Skeletal muscle tissue (tissue), 4 donors: ENCODE data around the gene SAA4. TPM values are rescaled to one million over a fixed set of nuclear protein-coding genes. Genes with fewer than 3 reads are reported as not detected.
"Not testable (repeated sequence)": the region's sequence is repeated elsewhere in the genome, so short reads cannot be mapped to it uniquely, and the experiment has no call there.

Source experiments
- H3K27ac ChIP-seq: one replicate; pipeline ENCODE4 v1.7.0; 2013; ENCODE audit warnings: mild to moderate bottlenecking, low read depth, low read length, inconsistent platforms
- H3K27me3 ChIP-seq, 3 donors: one replicate each; pipeline ENCODE4 v1.7.0; 2013; ENCODE audit warnings: low read length in 3 of 3; ENCODE audit not compliant: control insufficient read depth in 3 of 3, insufficient read depth in 3 of 3
- H3K36me3 ChIP-seq, 3 donors: one replicate each; pipeline ENCODE4 v1.7.0; 2013; ENCODE audit warnings: low read length in 3 of 3; ENCODE audit not compliant: control insufficient read depth in 3 of 3, insufficient read depth in 3 of 3
- H3K4me1 ChIP-seq, 3 donors: one replicate each; pipeline ENCODE4 v1.7.0; 2013; ENCODE audit warnings: low read length in 3 of 3, mild to moderate bottlenecking in 3 of 3; ENCODE audit not compliant: control insufficient read depth in 3 of 3, insufficient read depth in 3 of 3
- H3K4me3 ChIP-seq, 3 donors: one replicate each; pipeline ENCODE4 v1.7.0; 2013; ENCODE audit warnings: low read length in 3 of 3
- H3K9ac ChIP-seq, 3 donors: one replicate each; pipeline ENCODE4 v1.7.0; 2013; ENCODE audit warnings: low read length in 3 of 3, mild to moderate bottlenecking in 3 of 3, moderate library complexity in 2 of 3, low read depth in 1 of 3
- H3K9me3 ChIP-seq, 3 donors: one replicate each; pipeline ENCODE4 v1.7.0; 2013; ENCODE audit warnings: low read length in 3 of 3; ENCODE audit not compliant: control insufficient read depth in 3 of 3
- total RNA-seq: library from RNA; depleted of rRNA; stranded (reverse); fragments of >200 nt; gene quantifications from one replicate; pipeline ENCODE4 v1.2.3, GENCODE V29; 2014
- donor health status: Osteomylitis.

The SAA4 gene
- total RNA-seq, 1 donor from 2014 or later = not detected

DNA sequence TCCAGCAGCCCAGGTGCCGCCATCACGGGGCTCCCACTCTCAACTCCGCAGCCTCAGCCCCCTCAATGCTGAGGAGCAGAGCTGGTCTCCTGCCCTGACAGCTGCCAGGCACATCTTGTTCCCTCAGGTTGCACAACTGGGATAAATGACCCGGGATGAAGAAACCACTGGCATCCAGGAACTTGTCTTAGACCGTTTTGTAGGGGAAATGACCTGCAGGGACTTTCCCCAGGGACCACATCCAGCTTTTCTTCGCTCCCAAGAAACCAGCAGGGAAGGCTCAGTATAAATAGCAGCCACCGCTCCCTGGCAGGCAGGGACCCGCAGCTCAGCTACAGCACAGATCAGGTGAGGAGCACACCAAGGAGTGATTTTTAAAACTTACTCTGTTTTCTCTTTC lies 29.3 kb upstream of the SAA4 start, which contains the start of gene SAA1:
TSS of gene SAA1 (plus strand) at position 316 of the 400 bp plus-strand sequence. CDS start 624 bp downstream, outside the sequence.
- H3K4me1 ChIP-seq = no peaks in the 10 kb centered on the region
- no peak within 1 kb of the TSS for H3K27ac ChIP-seq
- no peaks in the 10 kb centered on the region for H3K36me3 ChIP-seq
- H3K9me3 ChIP-seq = no peaks in the 10 kb centered on the region
- no peak within 1 kb of the TSS for H3K4me3 ChIP-seq
- no peak within 1 kb of the TSS for H3K9ac ChIP-seq
- no peaks in the 10 kb centered on the region for H3K27me3 ChIP-seq

DNA sequence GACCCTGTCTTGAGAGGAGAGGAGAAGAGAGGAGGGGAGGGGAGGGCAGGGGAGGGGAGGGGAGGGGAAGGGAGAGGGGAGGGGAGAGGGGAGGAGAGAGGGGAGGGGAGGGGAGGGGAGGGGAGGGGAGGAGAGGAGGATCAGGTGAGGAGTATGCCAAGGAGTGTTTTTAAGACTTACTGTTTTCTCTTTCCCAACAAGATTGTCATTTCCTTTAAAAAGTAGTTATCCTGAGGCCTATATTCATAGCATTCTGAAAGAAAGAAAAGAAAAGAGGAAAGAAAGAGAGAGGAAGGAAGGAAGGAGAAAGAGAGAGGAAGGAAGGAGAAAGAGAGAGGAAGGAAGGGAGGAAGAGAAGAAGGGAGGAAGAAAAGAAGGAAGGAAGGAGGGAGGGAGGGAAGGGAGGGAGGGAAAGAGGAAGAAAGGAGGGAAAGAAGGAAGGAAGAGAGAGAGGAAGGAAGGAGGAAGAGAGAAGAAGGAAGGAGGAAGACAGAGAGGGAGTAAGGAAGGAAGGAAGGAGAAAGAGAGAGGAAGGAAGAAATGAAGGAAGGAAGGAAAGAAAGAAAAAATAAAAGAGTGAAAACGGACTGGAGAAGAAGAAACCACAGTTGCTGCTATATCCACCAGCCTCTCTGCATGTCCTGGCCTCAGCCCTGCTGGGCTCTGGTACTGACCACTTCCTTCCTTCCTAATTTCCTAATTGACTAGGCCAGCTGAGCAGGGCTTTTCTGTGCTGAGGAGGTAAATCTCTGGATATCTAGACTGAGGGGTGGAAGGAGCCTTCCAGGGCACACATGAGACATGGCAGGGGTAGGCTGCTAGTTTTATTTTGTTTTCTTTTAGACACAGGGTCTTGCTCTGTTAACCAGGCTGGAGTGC lies 28.3 kb upstream of the SAA4 start:
- Histone ChIP-seq H3K9me3 (no peaks in the 10 kb centered on the region), H3K27ac (no peak overlapping the region), H3K4me3 (no peak overlapping the region), H3K27me3 (peaks cover 0 to 2% (median 0%) of the 10 kb centered on the region in 3 donors), H3K36me3 (no peaks in the 10 kb centered on the region), H3K4me1 (no peaks in the 10 kb centered on the region), H3K9ac (no peak overlapping the region)

DNA sequence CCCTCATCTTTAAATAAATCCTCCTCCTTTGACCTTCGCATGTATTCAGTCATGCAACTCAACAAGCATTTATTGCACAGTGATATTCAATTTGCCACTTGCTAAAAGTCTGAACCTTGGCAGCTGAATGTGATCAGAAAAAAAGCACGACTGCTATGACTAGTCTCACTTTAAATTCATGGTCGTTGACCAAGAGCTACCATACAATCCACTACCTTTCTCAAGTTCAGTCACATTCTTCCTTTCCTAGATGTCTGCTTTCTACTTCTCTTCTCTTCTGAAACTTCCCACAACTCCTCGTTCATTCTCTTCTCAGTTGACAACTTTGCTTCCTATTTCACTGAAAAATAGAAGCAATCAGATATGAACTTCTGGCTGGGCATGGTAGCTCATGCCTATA lies 27.4 kb upstream of the SAA4 start:
- Histone ChIP-seq H3K36me3 (no peaks in the 10 kb centered on the region), H3K27ac (no peak overlapping the region), H3K9ac (no peak overlapping the region), H3K4me3 (no peak overlapping the region), H3K4me1 (no peaks in the 10 kb centered on the region), H3K27me3 (peaks cover 0 to 2% (median 0%) of the 10 kb centered on the region in 3 donors), H3K9me3 (no peaks in the 10 kb centered on the region)

DNA sequence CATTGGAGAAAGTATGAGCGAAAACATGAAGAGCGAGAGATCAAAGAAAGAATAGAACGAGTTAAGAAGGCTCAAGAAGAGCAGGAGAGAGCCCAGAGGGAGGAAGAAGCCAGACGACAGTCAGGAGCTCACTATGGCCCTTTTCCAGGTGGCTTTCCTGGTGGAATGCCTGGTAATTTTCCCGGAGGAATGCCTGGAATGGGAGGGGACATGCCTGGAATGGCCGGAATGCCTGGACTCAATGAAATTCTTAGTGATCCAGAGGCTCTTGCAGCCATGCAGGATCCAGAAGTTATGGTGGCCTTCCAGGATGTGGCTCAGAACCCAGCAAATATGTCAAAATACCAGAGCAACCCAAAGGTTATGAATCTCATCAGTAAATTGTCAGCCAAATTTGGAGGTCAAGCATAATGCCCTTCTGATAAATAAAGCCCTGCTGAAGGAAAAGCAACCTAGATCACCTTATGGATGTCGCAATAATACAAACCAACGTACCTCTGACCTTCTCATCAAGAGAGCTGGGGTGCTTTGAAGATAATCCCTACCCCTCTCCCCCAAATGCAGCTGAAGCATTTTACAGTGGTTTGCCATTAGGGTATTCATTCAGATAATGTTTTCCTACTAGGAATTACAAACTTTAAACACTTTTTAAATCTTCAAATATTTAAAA lies 26.2 kb upstream of the SAA4 start:
- not testable (repeated sequence) for H3K4me3 ChIP-seq, H3K9me3 ChIP-seq, H3K9ac ChIP-seq, H3K27ac ChIP-seq, H3K36me3 ChIP-seq, H3K4me1 ChIP-seq, H3K27me3 ChIP-seq

DNA sequence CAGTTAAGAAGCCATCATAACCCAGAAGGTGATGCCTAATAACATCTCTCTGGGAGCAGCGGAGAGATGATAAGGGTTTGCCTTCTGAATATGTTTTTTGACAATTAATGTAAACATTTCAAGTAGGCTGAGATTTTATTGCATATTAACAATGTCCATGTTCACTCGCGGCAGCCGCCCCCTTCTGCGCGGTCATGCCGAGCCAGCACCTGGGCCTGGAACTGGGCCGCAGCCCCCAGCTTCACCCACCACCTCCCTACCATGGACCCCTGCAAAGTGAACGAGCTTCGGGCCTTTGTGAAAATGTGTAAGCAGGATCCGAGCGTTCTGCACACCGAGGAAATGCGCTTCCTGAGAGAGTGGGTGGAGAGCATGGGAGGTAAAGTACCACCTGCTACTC lies 25.1 kb upstream of the SAA4 start:
- no peaks in the 10 kb centered on the region for H3K4me1 ChIP-seq
- no peaks in the 10 kb centered on the region for H3K36me3 ChIP-seq
- H3K9me3 ChIP-seq = no peaks in the 10 kb centered on the region
- H3K27ac ChIP-seq = no peak overlapping the region
- H3K4me3 ChIP-seq = no peak overlapping the region
- peaks cover 0 to 2% (median 0%) of the 10 kb centered on the region in 3 donors for H3K27me3 ChIP-seq
- no peak overlapping the region for H3K9ac ChIP-seq

DNA sequence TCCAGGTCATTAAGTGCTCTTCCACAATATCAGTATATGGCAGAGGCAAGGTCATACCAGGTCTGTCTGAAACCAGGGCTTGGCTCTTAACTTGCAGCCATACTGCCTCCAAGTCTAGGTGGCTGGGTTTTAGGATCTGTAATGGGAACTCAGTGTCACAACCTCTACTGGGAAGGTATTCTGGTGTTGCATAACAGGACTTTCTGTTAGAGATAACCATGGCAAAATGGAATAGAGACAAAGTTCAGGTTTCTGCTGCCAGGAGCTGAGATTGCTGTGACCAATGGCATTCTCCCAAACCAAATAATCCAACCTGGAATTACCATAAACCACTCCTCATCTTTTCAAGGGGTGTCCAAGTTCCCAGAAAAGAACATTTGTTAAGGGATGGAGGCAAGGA lies 22.7 kb upstream of the SAA4 start:
- H3K27ac ChIP-seq = no peak overlapping the region
- H3K4me3 ChIP-seq = no peak overlapping the region
- no peak overlapping the region for H3K9ac ChIP-seq
- H3K4me1 ChIP-seq = no peaks in the 10 kb centered on the region
- H3K9me3 ChIP-seq = no peaks in the 10 kb centered on the region
- no peaks in the 10 kb centered on the region for H3K36me3 ChIP-seq
- H3K27me3 ChIP-seq = peaks cover 0 to 4% (median 0%) of the 10 kb centered on the region in 3 donors

DNA sequence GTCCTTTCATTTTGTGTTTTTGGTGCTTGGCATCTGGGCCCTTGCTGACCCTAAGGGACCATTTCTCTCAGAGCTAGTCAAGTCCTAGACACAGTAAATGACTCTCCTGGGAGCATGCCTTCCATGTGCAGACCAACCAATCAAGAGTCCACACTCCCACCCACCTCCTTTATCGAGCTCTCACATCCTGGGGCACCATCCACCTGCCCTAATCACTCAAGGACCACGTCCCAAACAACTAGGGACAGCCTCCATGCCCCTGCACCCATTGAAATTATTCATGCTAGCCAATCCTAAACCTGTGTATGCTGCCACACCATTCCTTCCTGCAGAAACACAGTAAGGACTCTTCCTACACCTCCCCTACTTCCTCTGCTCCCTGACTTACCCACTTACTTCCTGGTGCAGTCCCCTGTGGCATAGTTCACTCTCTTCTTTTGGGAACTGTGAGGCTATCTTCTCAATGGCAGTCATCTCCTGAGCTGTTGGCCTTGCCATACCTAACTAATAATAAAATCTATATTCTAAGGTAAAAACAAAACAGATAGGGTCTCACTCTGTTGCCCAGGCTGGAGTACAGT lies 18.3 kb upstream of the SAA4 start:
- no peak overlapping the region for H3K27ac ChIP-seq
- H3K4me3 ChIP-seq = no peak overlapping the region
- no peak overlapping the region for H3K9ac ChIP-seq
- no peaks in the 10 kb centered on the region for H3K9me3 ChIP-seq
- peaks cover 0 to 3% (median 0%) of the 10 kb centered on the region in 3 donors for H3K27me3 ChIP-seq
- no peaks in the 10 kb centered on the region for H3K4me1 ChIP-seq
- H3K36me3 ChIP-seq = no peaks in the 10 kb centered on the region

DNA sequence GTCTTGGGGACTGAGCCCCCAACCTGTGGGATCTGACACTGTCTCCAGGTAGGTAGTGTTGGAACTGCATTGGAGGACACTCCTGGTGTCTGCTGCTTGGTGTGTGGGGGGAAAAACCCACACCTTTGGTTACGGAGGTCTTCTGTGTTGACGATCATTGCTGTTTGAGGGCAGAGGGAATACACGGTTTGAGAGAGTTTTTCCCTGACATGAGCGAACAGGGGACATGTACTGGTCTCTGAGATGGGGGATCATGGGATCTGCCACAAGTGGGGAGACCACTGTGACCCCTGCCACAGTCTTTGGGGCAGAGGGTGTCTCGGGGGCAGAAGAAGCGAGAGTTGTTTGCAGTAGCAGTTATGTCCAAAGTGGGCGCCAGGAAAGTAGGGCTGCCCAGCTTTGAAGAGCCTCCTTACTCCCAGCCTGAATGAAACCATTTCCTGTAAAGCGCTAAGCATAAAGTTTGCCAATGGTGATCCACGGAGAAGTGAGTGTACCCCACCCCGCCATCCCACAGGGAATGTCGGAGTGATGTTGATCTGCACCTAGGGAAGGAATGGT lies 17.3 kb upstream of the SAA4 start:
- Histone ChIP-seq H3K4me3 (no peak overlapping the region), H3K9ac (no peak overlapping the region), H3K9me3 (no peaks in the 10 kb centered on the region), H3K4me1 (peaks cover 0 to under 1% (median 0%) of the 10 kb centered on the region in 3 donors), H3K27ac (no peak overlapping the region), H3K36me3 (no peaks in the 10 kb centered on the region), H3K27me3 (peaks cover 0 to 3% (median 0%) of the 10 kb centered on the region in 3 donors)

DNA sequence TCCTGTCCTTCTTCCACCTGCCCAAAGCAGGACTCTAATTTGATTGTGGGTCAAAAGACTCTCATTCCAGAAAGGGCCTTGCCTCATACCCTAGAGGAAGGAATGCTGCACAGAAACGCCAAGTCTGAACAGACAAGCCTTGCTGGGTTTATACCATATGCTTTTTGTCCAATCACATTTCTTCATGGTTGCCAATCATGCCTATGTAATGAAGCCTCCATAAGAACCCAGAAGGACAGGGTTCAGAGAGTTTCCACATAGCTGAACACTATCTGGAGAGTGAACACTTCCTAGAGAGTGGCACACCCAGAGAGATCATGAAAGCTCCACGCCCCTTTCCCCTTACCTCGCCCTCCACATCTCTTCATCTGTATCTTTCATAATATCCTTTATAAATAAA lies 16.6 kb upstream of the SAA4 start:
- H3K36me3 ChIP-seq = no peaks in the 10 kb centered on the region
- H3K4me3 ChIP-seq = no peak overlapping the region
- H3K4me1 ChIP-seq = peaks cover 2 to 5% (median 4%) of the 10 kb centered on the region in 3 donors
- no peak overlapping the region for H3K9ac ChIP-seq
- no peaks in the 10 kb centered on the region for H3K9me3 ChIP-seq
- no peak overlapping the region for H3K27ac ChIP-seq
- peaks cover 0 to 3% (median 0%) of the 10 kb centered on the region in 3 donors for H3K27me3 ChIP-seq
